ENCODE measurements around the gene SLC46A3.
"Not testable (repeated sequence)": the region's sequence is repeated elsewhere in the genome, so short reads cannot be mapped to it uniquely, and the experiment has no call there.

DNA sequence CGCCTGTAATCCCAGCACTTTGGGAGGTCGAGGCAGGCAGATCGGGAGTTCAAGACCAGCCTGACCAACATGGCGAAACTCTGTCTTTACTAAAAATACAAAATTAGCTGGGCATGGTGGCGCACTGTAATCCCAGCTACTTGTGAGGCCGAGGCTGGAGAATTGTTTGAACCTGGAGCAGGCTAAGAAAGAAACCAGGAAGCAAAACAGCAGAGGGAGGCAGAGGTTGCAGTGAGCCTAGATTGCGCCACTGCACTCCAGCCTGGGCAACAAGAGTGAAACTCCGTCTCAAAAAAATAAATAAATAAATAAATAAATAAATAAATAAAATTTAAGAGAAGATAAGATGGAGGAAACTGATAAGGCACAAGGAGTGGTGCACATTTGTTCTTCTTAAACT lies 35.6 kb downstream of the SLC46A3 start:
- TF ChIP-seq, protein P1, sequence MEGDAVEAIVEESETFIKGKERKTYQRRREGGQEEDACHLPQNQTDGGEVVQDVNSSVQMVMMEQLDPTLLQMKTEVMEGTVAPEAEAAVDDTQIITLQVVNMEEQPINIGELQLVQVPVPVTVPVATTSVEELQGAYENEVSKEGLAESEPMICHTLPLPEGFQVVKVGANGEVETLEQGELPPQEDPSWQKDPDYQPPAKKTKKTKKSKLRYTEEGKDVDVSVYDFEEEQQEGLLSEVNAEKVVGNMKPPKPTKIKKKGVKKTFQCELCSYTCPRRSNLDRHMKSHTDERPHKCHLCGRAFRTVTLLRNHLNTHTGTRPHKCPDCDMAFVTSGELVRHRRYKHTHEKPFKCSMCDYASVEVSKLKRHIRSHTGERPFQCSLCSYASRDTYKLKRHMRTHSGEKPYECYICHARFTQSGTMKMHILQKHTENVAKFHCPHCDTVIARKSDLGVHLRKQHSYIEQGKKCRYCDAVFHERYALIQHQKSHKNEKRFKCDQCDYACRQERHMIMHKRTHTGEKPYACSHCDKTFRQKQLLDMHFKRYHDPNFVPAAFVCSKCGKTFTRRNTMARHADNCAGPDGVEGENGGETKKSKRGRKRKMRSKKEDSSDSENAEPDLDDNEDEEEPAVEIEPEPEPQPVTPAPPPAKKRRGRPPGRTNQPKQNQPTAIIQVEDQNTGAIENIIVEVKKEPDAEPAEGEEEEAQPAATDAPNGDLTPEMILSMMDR (conservative IDR thresholded peaks at IDR 0.05; ENCODE audit: low read depth in 2 of 2), result not testable (repeated sequence)
- TF ChIP-seq, protein P2, sequence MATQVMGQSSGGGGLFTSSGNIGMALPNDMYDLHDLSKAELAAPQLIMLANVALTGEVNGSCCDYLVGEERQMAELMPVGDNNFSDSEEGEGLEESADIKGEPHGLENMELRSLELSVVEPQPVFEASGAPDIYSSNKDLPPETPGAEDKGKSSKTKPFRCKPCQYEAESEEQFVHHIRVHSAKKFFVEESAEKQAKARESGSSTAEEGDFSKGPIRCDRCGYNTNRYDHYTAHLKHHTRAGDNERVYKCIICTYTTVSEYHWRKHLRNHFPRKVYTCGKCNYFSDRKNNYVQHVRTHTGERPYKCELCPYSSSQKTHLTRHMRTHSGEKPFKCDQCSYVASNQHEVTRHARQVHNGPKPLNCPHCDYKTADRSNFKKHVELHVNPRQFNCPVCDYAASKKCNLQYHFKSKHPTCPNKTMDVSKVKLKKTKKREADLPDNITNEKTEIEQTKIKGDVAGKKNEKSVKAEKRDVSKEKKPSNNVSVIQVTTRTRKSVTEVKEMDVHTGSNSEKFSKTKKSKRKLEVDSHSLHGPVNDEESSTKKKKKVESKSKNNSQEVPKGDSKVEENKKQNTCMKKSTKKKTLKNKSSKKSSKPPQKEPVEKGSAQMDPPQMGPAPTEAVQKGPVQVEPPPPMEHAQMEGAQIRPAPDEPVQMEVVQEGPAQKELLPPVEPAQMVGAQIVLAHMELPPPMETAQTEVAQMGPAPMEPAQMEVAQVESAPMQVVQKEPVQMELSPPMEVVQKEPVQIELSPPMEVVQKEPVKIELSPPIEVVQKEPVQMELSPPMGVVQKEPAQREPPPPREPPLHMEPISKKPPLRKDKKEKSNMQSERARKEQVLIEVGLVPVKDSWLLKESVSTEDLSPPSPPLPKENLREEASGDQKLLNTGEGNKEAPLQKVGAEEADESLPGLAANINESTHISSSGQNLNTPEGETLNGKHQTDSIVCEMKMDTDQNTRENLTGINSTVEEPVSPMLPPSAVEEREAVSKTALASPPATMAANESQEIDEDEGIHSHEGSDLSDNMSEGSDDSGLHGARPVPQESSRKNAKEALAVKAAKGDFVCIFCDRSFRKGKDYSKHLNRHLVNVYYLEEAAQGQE (IDR thresholded peaks at IDR 0.05; ENCODE audit: unreplicated experiment), result not testable (repeated sequence)
- TF ChIP-seq NANOG (IDR thresholded peaks at IDR 0.05; ENCODE audit: borderline replicate concordance); EZH2phosphoT487 (IDR thresholded peaks at IDR 0.05; ENCODE audit: unreplicated experiment); EZH2 (IDR thresholded peaks at IDR 0.05; ENCODE audit: low read depth, unreplicated experiment); POLR2AphosphoS5 (IDR thresholded peaks at IDR 0.05; ENCODE audit: low read depth); JUNB (IDR thresholded peaks at IDR 0.05; ENCODE audit: unreplicated experiment); ZNF114 (CRISPR knock-in tag; IDR thresholded peaks at IDR 0.05); CREB1 (CRISPR knock-in tag; IDR thresholded peaks at IDR 0.05; ENCODE audit: low read depth); ZNF331 (CRISPR knock-in tag; IDR thresholded peaks at IDR 0.05; ENCODE audit: low read depth); STAT1 (IDR thresholded peaks at IDR 0.05; ENCODE audit: unreplicated experiment): not testable (repeated sequence)
- TF ChIP-seq, protein P3, sequence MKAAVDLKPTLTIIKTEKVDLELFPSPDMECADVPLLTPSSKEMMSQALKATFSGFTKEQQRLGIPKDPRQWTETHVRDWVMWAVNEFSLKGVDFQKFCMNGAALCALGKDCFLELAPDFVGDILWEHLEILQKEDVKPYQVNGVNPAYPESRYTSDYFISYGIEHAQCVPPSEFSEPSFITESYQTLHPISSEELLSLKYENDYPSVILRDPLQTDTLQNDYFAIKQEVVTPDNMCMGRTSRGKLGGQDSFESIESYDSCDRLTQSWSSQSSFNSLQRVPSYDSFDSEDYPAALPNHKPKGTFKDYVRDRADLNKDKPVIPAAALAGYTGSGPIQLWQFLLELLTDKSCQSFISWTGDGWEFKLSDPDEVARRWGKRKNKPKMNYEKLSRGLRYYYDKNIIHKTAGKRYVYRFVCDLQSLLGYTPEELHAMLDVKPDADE (IDR thresholded peaks at IDR 0.05), result not testable (repeated sequence)

All from GM23338 (cell line).